ENCODE data around the gene UNCX.
"Not testable (repeated sequence)": the region's sequence is repeated elsewhere in the genome, so short reads cannot be mapped to it uniquely, and the experiment has no call there.

UNCX gene

GRCh38 chr7:1232623-1233332, at the start of gene UNCX:
UNCX (plus strand) TSS chr7:1232872; CDS start chr7:1233018, 146 bp downstream.
- peak; percentile 80 for DNase-seq

- no peak for DNase-seq
These were observed 45.5 kb upstream of the UNCX start for GRCh38 chr7:1187127-1187526.

- no peak for DNase-seq
These were observed 43.9 kb upstream of the UNCX start for GRCh38 chr7:1188720-1189294.

GRCh38 chr7:1189986-1190772, 42.5 kb upstream of the UNCX start:
- DNase-seq = no peak

GRCh38 chr7:1192171-1192676, 40.4 kb upstream of the UNCX start:
- DNase-seq = no peak

GRCh38 chr7:1193593-1194424, 38.9 kb upstream of the UNCX start:
- peak; percentile 73 for DNase-seq

GRCh38 chr7:1196441-1196840, 36.2 kb upstream of the UNCX start:
- DNase-seq = not testable (repeated sequence)

GRCh38 chr7:1196950-1197349, 35.7 kb upstream of the UNCX start:
- no peak for DNase-seq

- peak; percentile 96 for DNase-seq
These were observed 34.6 kb upstream of the UNCX start for GRCh38 chr7:1197997-1198625.

GRCh38 chr7:1200045-1200444, 32.6 kb upstream of the UNCX start:
- DNase-seq = peak; percentile 99

GRCh38 chr7:1201916-1202315, 30.8 kb upstream of the UNCX start:
- no peak for DNase-seq

- DNase-seq = not testable (repeated sequence)
These were observed 29.8 kb upstream of the UNCX start for GRCh38 chr7:1202914-1203313.

GRCh38 chr7:1204460-1205140, 28.1 kb upstream of the UNCX start:
- no peak for DNase-seq

GRCh38 chr7:1205742-1206141, 26.9 kb upstream of the UNCX start:
- peak; percentile 81 for DNase-seq

- DNase-seq = no peak
These were observed 23.6 kb upstream of the UNCX start for GRCh38 chr7:1209097-1209496.

GRCh38 chr7:1210321-1210978, 22.2 kb upstream of the UNCX start:
- DNase-seq = peak; percentile 77

GRCh38 chr7:1210979-1211608, 21.6 kb upstream of the UNCX start:
- peak; percentile 87 for DNase-seq

GRCh38 chr7:1211611-1212010, 21.1 kb upstream of the UNCX start:
- DNase-seq = no peak

GRCh38 chr7:1212025-1212424, 20.6 kb upstream of the UNCX start:
- DNase-seq = not testable (repeated sequence)

GRCh38 chr7:1214516-1214915, 18.2 kb upstream of the UNCX start:
- DNase-seq = no peak

Data from NCI-H2171 treated with DMSO at 0.1 percent for 48 hours (cell line).